GM18505 (cell line): ENCODE measurements around the gene RPTOR.

Source experiments
- ATAC-seq: cut with Tn5 transposase; IDR thresholded peaks from one replicate; pipeline ENCODE4 v1.9.1; 2021; ENCODE audit not compliant: unreplicated experiment
- POLR2A ChIP-seq: IDR thresholded peaks from 4 replicates; pipeline ENCODE4 v1.6.1; 2011; ENCODE audit warnings: borderline replicate concordance; ENCODE audit not compliant: insufficient read depth, insufficient read length; ENCODE audit errors: extremely low read depth

Gene RPTOR

GRCh38 chr17:80908776-80909175, 364.1 kb downstream of the RPTOR start:
- TF ChIP-seq POLR2A: no peak
- ATAC-seq: no peak

- no peak for ATAC-seq
- no peak for TF ChIP-seq POLR2A
Measured at GRCh38 chr17:80909635-80910034, 365.0 kb downstream of the RPTOR start.

- TF ChIP-seq POLR2A: no peak
- ATAC-seq: no peak
Measured at GRCh38 chr17:80910043-80910442, 365.4 kb downstream of the RPTOR start.

- ATAC-seq: no peak
- TF ChIP-seq POLR2A: no peak
Measured at GRCh38 chr17:80912476-80912875, 367.8 kb downstream of the RPTOR start.

- no peak for ATAC-seq
- TF ChIP-seq POLR2A: no peak
Measured at GRCh38 chr17:80913928-80914821, 369.5 kb downstream of the RPTOR start.

- no peak for ATAC-seq
- no peak for TF ChIP-seq POLR2A
Measured at GRCh38 chr17:80916246-80916645, 371.6 kb downstream of the RPTOR start.

GRCh38 chr17:80917716-80918560, 373.3 kb downstream of the RPTOR start:
- no peak for ATAC-seq
- no peak for TF ChIP-seq POLR2A

- ATAC-seq: no peak
- no peak for TF ChIP-seq POLR2A
Measured at GRCh38 chr17:80918731-80919130, 374.1 kb downstream of the RPTOR start.

- no peak for TF ChIP-seq POLR2A
- ATAC-seq: no peak
Measured at GRCh38 chr17:80919331-80920311, 375.0 kb downstream of the RPTOR start.

- ATAC-seq: no peak
- no peak for TF ChIP-seq POLR2A
Measured at GRCh38 chr17:80920441-80920840, 375.8 kb downstream of the RPTOR start.

GRCh38 chr17:80921159-80921558, 376.5 kb downstream of the RPTOR start:
- TF ChIP-seq POLR2A: no peak
- no peak for ATAC-seq

GRCh38 chr17:80921741-80922579, 377.3 kb downstream of the RPTOR start:
- no peak for ATAC-seq
- TF ChIP-seq POLR2A: no peak
